Neuronal stem cell (in vitro differentiated cells): ENCODE results near the gene CST7.

Source experiments
- DNase-seq: peaks from one replicate; pipeline ENCODE4 v3.0.0-alpha.2; 2013; ENCODE audit warnings: low spot score
- H2AFZ ChIP-seq: one replicate; pipeline ENCODE4 v1.6.1; 2013; ENCODE audit warnings: mild to moderate bottlenecking, low read length, inconsistent platforms
- H2AK5ac ChIP-seq: 2 replicates; pipeline ENCODE4 v1.6.1; 2013; ENCODE audit warnings: low read depth, mild to moderate bottlenecking, inconsistent platforms, low read length, moderate library complexity, mixed read lengths
- H2BK120ac ChIP-seq: 2 replicates; pipeline ENCODE4 v1.6.1; 2013; ENCODE audit warnings: low read depth, mild to moderate bottlenecking, inconsistent platforms, low read length, moderate library complexity, mixed read lengths
- H2BK12ac ChIP-seq: one replicate; pipeline ENCODE4 v1.6.1; 2013; ENCODE audit warnings: low read length, inconsistent platforms
- H2BK15ac ChIP-seq: 2 replicates; pipeline ENCODE4 v1.6.1; 2013; ENCODE audit warnings: mild to moderate bottlenecking, low read length, inconsistent platforms, mixed read lengths
- H2BK5ac ChIP-seq: one replicate; pipeline ENCODE4 v1.6.1; 2013; ENCODE audit warnings: inconsistent platforms, mild to moderate bottlenecking, low read length, moderate library complexity
- H3K14ac ChIP-seq: one replicate; pipeline ENCODE4 v1.6.1; 2013; ENCODE audit warnings: low read length, inconsistent platforms
- H3K18ac ChIP-seq: 2 replicates; pipeline ENCODE4 v1.6.1; 2013; ENCODE audit warnings: low read length, inconsistent platforms
- H3K23ac ChIP-seq: 2 replicates; pipeline ENCODE4 v1.6.1; 2013; ENCODE audit warnings: low read depth, mild to moderate bottlenecking, mixed read lengths, low read length, inconsistent platforms; ENCODE audit not compliant: poor library complexity
- H3K27ac ChIP-seq: replicated peaks from 3 replicates; pipeline ENCODE4 v1.5.1; 2013; ENCODE audit warnings: low read length, inconsistent platforms
- H3K27me3 ChIP-seq, 3 experiments: 2 replicates each; pipeline ENCODE4 v1.6.1; 2013; ENCODE audit warnings: low read length in 3 of 3, mild to moderate bottlenecking in 2 of 3, inconsistent platforms in 1 of 3, low read depth in 1 of 3, mixed read lengths in 1 of 3, moderate library complexity in 1 of 3; ENCODE audit not compliant: control insufficient read depth in 3 of 3, insufficient read depth in 3 of 3
- H3K36me3 ChIP-seq, 2 donors: replicated peaks in 1 of 2; 2 replicates each; pipeline ENCODE4 v1.6.1; 2013; ENCODE audit warnings: low read length in 2 of 2; ENCODE audit not compliant: control insufficient read depth in 2 of 2, insufficient read depth in 2 of 2
- H3K4ac ChIP-seq: 2 replicates; pipeline ENCODE4 v1.6.1; 2013; ENCODE audit warnings: inconsistent platforms, mild to moderate bottlenecking, low read length, moderate library complexity
- H3K4me1 ChIP-seq, 2 donors: 1 replicate in 1 of 2; 2 replicates in 1 of 2; pipeline ENCODE4 v1.6.1; 2013; ENCODE audit warnings: low read length in 2 of 2, low read depth in 1 of 2; ENCODE audit not compliant: control insufficient read depth in 2 of 2, insufficient read depth in 1 of 2
- H3K4me2 ChIP-seq: one replicate; pipeline ENCODE4 v1.6.1; 2013; ENCODE audit warnings: mild to moderate bottlenecking, low read length, inconsistent platforms; ENCODE audit not compliant: insufficient read depth, poor library complexity, severe bottlenecking
- H3K4me3 ChIP-seq, 2 donors: 2 replicates each; pipeline ENCODE4 v1.5.1; 2013; ENCODE audit warnings: low read length in 2 of 2, mild to moderate bottlenecking in 2 of 2, inconsistent platforms in 1 of 2, moderate library complexity in 1 of 2
- H3K79me1 ChIP-seq: one replicate; pipeline ENCODE4 v1.6.1; 2013; ENCODE audit warnings: low read depth, mild to moderate bottlenecking, inconsistent platforms, low read length, moderate library complexity
- H3K9ac ChIP-seq: one replicate; pipeline ENCODE4 v1.6.1; 2013; ENCODE audit warnings: mild to moderate bottlenecking, low read depth, low read length, inconsistent platforms; ENCODE audit not compliant: poor library complexity
- H3K9me3 ChIP-seq, 2 donors: replicated peaks in 1 of 2; 2 replicates each; pipeline versions ENCODE3 to v1.6.1; 2013; ENCODE audit warnings: low read length in 2 of 2, mild to moderate bottlenecking in 2 of 2, inconsistent platforms in 1 of 2, low read depth in 1 of 2, mixed read lengths in 1 of 2, moderate library complexity in 1 of 2; ENCODE audit not compliant: control insufficient read depth in 2 of 2, insufficient read depth in 1 of 2
- H4K8ac ChIP-seq: one replicate; pipeline ENCODE4 v1.6.1; 2013; ENCODE audit warnings: low read depth, mild to moderate bottlenecking, inconsistent platforms, low read length, moderate library complexity
- H4K91ac ChIP-seq: one replicate; pipeline ENCODE4 v1.6.1; 2013; ENCODE audit warnings: low read length, low read depth, mild to moderate bottlenecking, inconsistent platforms; ENCODE audit not compliant: poor library complexity
- WGBS, 2 donors: extraction: QIAGEN DNeasy Blood & Tissue Kit; methylation state at CpG; one replicate each; pipeline ENCODE4 v1.1.7; 2013; ENCODE audit warnings: missing lambda C conversion rate in 2 of 2, mixed read lengths in 1 of 2; ENCODE audit not compliant: insufficient read length in 2 of 2, insufficient replicate concordance in 1 of 2; ENCODE audit errors: extremely low coverage in 2 of 2; 5-methylcytosine and 5-hydroxymethylcytosine counted together

Gene CST7

DNA sequence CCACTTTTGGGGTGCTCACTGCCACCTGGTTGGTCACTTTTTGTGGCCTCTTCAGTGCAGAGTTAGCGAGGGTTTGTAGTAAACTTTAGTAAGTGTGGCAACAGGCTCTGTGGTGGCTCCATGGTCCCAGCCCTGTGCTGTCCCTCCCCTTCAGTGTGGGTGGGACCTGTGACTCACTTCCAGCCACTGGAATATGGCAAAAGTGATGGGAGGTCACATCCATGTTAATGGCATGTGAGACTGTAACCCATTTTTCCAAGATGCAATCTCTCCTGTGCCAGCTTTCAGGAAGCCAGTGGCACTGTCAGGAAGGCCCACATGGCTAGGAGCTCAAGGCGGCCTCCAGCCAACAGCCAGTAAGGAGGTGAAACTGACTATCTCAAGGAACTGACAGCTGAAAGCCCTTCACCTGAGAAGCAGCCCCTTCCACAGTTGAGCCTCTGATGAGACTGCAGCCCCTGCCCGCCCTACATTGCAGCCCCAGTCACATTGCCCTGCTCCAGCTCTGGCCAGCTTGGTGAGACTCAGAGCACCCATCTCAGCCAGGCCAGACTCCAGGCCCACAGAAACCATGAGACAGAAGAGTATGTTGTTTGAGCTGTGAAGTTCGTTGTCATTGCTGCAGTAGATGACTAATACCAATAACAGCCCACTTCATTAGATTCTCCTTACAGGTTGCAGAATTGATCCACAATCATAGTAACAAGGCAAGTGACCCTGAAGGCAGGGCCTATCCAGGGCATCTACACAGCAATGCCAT lies 13.1 kb upstream of the CST7 start:
- H2BK12ac ChIP-seq = no peak overlapping the region
- H4K8ac ChIP-seq = no peak overlapping the region
- DNase-seq = no peak
- no peak overlapping the region for H2AK5ac ChIP-seq
- H2BK15ac ChIP-seq = no peak overlapping the region
- no peak overlapping the region for H2BK120ac ChIP-seq
- no peaks in the 10 kb centered on the region for H3K79me1 ChIP-seq
- no CpG with 5 or more reads among the region's 4 CpGs for WGBS, 2 donors
- no peak overlapping the region for H3K27ac ChIP-seq
- peaks cover 0 to 3% (median 0%) of the 10 kb centered on the region in 3 experiments for H3K27me3 ChIP-seq
- H3K14ac ChIP-seq = no peak overlapping the region
- H2BK5ac ChIP-seq = no peak overlapping the region
- H3K4me1 ChIP-seq = no peaks in the 10 kb centered on the region
- H3K4ac ChIP-seq = no peak overlapping the region
- peak overlapping the region; percentile 41 for H3K18ac ChIP-seq
- H3K23ac ChIP-seq = no peak overlapping the region
- peak overlapping the region in 1 of 2 donors; percentile 37 for H3K4me3 ChIP-seq
- no peak overlapping the region for H2AFZ ChIP-seq
- H3K36me3 ChIP-seq = no peaks in the 10 kb centered on the region
- no peak overlapping the region for H3K9ac ChIP-seq
- H3K9me3 ChIP-seq = peaks cover 0 to 5% of the 10 kb centered on the region in 2 donors
- no peak overlapping the region for H4K91ac ChIP-seq
- H3K4me2 ChIP-seq = no peak overlapping the region

GRCh38 chr20:24936526-24937407 lies 12.3 kb upstream of the CST7 start:
- no peak overlapping the region for H3K27ac ChIP-seq

GRCh38 chr20:24937579-24937978 lies 11.5 kb upstream of the CST7 start:
- Histone ChIP-seq H3K4ac (no peak overlapping the region), H3K9me3 (peaks cover 0 to 8% of the 10 kb centered on the region in 2 donors), H2BK12ac (no peak overlapping the region), H3K4me3 (no peak overlapping the region), H2BK120ac (no peak overlapping the region), H3K4me1 (no peaks in the 10 kb centered on the region), H3K23ac (no peak overlapping the region), H2BK5ac (no peak overlapping the region), H3K18ac (no peak overlapping the region), H2AK5ac (no peak overlapping the region), H2BK15ac (no peak overlapping the region), H3K27ac (no peak overlapping the region), H3K27me3 (peaks cover 0 to 3% (median 0%) of the 10 kb centered on the region in 3 experiments), H4K91ac (no peak overlapping the region), H3K36me3 (no peaks in the 10 kb centered on the region), H3K4me2 (no peak overlapping the region), H2AFZ (no peak overlapping the region), H3K9ac (no peak overlapping the region), H4K8ac (no peak overlapping the region), H3K79me1 (no peaks in the 10 kb centered on the region), H3K14ac (no peak overlapping the region)
- DNase-seq = no peak
- WGBS, 2 donors = no CpG with 5 or more reads among the region's 1 CpG

More at GRCh38 chr20:24936526-24937407, 12.3 kb upstream of the CST7 start:
- Histone ChIP-seq H3K79me1 (no peaks in the 10 kb centered on the region), H2BK12ac (no peak overlapping the region), H2AK5ac (no peak overlapping the region), H3K27me3 (peaks cover 0 to 3% (median 0%) of the 10 kb centered on the region in 3 experiments), H2BK5ac (no peak overlapping the region), H4K91ac (no peak overlapping the region), H3K9me3 (peaks cover 0 to 6% of the 10 kb centered on the region in 2 donors), H2BK15ac (no peak overlapping the region), H2AFZ (no peak overlapping the region), H4K8ac (no peak overlapping the region), H3K4ac (no peak overlapping the region), H3K4me3 (no peak overlapping the region), H3K23ac (no peak overlapping the region), H3K4me1 (no peaks in the 10 kb centered on the region), H3K18ac (no peak overlapping the region), H3K36me3 (no peaks in the 10 kb centered on the region), H3K9ac (peak overlapping the region; percentile 17), H3K14ac (no peak overlapping the region), H3K4me2 (no peak overlapping the region), H2BK120ac (no peak overlapping the region)
- no peak for DNase-seq
- WGBS, 2 donors = no CpG with 5 or more reads among the region's 7 CpGs

GRCh38 chr20:24938498-24938897 lies 10.6 kb upstream of the CST7 start:
- H2BK120ac ChIP-seq = no peak overlapping the region
- no peak overlapping the region for H3K9ac ChIP-seq
- H4K91ac ChIP-seq = no peak overlapping the region
- H2BK12ac ChIP-seq = no peak overlapping the region
- H2AK5ac ChIP-seq = no peak overlapping the region
- no peak overlapping the region for H4K8ac ChIP-seq
- peaks cover 0 to 3% (median 0%) of the 10 kb centered on the region in 3 experiments for H3K27me3 ChIP-seq
- H3K4ac ChIP-seq = no peak overlapping the region
- no peak overlapping the region for H3K14ac ChIP-seq
- no peak overlapping the region for H3K23ac ChIP-seq
- H3K9me3 ChIP-seq = peaks cover 0 to 10% of the 10 kb centered on the region in 2 donors
- H3K36me3 ChIP-seq = no peaks in the 10 kb centered on the region
- no peak overlapping the region for H2BK15ac ChIP-seq
- no peak overlapping the region for H3K18ac ChIP-seq
- no peaks in the 10 kb centered on the region for H3K4me1 ChIP-seq
- H3K79me1 ChIP-seq = no peaks in the 10 kb centered on the region
- no peak overlapping the region for H3K4me2 ChIP-seq
- no CpG with 5 or more reads among the region's 5 CpGs for WGBS, 2 donors
- H3K27ac ChIP-seq = no peak overlapping the region
- no peak for DNase-seq
- no peak overlapping the region for H3K4me3 ChIP-seq
- H2BK5ac ChIP-seq = no peak overlapping the region
- no peak overlapping the region for H2AFZ ChIP-seq
